G401 (cell line): ENCODE measurements around the gene SLX4. TPM values are rescaled to one million over a fixed set of nuclear protein-coding genes. Genes with fewer than 3 reads are reported as not detected.

Source experiments
- DNase-seq: peaks from one replicate; pipeline ENCODE4 v3.0.0-alpha.2; 2015; ENCODE audit warnings: low spot score
- in situ Hi-C: cut with HindIII; loops from 2 replicates; pipeline ENCODE4 v1.10.0; 2016; ENCODE audit warnings: low sequenced_read_pairs, mixed read lengths
- total RNA-seq: library from RNA; depleted of rRNA; stranded (reverse); fragments of >200 nt; shearing (Covaris generic); gene quantifications from 2 replicates; pipeline ENCODE4 v1.2.3, GENCODE V29; 2014; rRNA removed

SLX4 gene
- total RNA-seq, 1 experiment from 2014 or later = 5.9 TPM

DNA sequence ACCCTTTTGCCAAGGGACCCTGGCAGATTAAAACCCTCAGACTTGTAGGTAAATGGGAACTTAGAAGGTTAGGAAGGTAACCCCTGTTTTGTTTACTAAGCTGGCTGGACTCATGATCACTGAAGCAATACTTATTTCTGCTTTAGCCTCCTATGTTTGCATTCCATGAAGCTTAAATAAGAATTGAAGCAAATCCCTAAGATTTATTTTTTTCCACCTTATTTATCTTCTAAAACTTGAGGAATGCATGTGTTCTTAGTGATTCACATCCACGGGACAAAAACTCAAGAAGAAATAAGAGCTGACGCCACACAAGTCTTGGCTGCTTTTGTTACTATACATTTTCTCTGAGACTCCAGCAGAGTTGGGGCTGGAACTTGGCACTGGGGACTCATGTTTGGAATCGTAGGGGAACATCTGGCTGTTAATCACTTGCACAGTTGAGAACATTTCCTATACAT is 75.1 kb downstream of the SLX4 start:
- in situ Hi-C loops = no loop called here
- no peak for DNase-seq

GRCh38 chr16:3534126-3534525 is 77.3 kb downstream of the SLX4 start:
- no peak for DNase-seq
- in situ Hi-C loops = no loop called here

DNA sequence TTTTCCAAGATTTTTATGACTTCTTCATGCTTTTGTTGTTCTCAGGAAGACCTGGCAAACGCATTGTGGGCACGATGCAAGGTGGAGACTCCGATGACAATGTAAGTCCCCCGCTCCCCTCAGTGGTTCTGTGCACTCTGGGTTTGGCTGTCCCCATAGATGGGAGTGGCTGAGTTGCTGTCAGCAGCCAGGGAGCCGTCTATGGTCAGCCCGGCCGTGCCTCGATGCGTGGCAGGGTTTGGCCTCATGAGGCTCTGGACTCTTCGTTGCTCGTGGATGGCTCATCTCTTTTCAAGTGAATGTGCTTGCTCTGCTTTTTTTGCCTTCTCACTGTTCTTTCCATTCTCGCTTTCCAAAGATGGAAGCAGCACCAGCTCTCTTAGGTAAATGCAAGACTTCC is 78.7 kb downstream of the SLX4 start:
- no peak for DNase-seq
- in situ Hi-C loops = no loop called here

Other genes with a start within 250 kb of the SLX4 start
- 30.4 and 31.3 TPM in 2 replicates for gene ZSCAN32, start 210.6 kb downstream of the SLX4 start, total RNA-seq
- 20.0 and 26.6 TPM in 2 replicates for gene ZNF174, start 210.4 kb downstream of the SLX4 start, total RNA-seq
- gene ZNF597, start 168.1 kb downstream of the SLX4 start, total RNA-seq = 0.18 and 0.61 TPM in 2 replicates
- 5.2 and 35.3 TPM in 2 replicates for gene NAA60, start 167.9 kb downstream of the SLX4 start, total RNA-seq
- not detected in 2 replicates for gene C16orf90, start 116.1 kb downstream of the SLX4 start, total RNA-seq
- 15.6 and 24.5 TPM in 2 replicates for gene CLUAP1, start 110.6 kb downstream of the SLX4 start, total RNA-seq
- gene NLRC3, start 34.2 kb downstream of the SLX4 start, total RNA-seq = 0.12 TPM in 1 of 2 replicates, not detected in the other
- gene DNASE1, start 43.1 kb upstream of the SLX4 start, total RNA-seq = 9.4 and 15.4 TPM in 2 replicates
- gene TRAP1, start 105.9 kb upstream of the SLX4 start, total RNA-seq = 75.6 and 93.8 TPM in 2 replicates